Measurements from ENCODE around the gene ZNF786.
"Not testable (repeated sequence)": the region's sequence is repeated elsewhere in the genome, so short reads cannot be mapped to it uniquely, and the experiment has no call there.

The ZNF786 gene

DNA sequence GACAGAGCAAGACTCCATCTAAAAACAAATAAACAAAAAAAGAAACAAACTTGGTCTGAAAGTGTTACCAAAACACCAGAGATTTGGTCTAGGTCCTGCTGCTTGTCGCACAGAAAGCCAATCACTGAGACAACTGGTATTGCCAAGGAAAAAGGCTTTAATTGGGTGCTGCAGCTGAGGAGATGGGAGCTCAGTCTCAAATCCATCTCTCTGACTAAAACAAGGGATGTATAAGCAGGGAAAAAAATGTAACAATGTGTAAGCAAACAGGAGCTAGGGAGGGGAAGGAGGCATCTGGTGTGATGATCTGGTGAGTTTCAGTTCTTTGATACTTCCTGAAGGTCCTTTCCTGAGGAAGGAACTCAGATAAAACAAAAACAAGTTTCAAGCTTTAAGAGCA is 53.8 kb downstream of the ZNF786 start:
- DNase-seq (ENCODE audit: low spot score in 2 of 2) = no peak
- in situ Hi-C loops (cut with MboI; ENCODE audit: low sequenced_read_pairs) = no loop called here
- no peaks in the 10 kb centered on the region for H3K36me3 ChIP-seq (replicated peaks)

GRCh38 chr7:149031353-149031910 is 59.1 kb downstream of the ZNF786 start:
- DNase-seq (ENCODE audit: low spot score in 2 of 2) = no peak
- 0 out of 2 replicates have a peak, but pooled peaks cover 3% of the 10 kb centered on the region for H3K36me3 ChIP-seq (replicated peaks)
- H3K9me3 ChIP-seq = peaks cover 6% of the 10 kb centered on the region
- in situ Hi-C loops (cut with MboI; ENCODE audit: low sequenced_read_pairs) = no loop called here
- H3K27me3 ChIP-seq (ENCODE audit: low read depth) = no peaks in the 10 kb centered on the region
- H3K4me3 ChIP-seq = no peak overlapping the region
- H3K4me1 ChIP-seq = peaks cover 4% of the 10 kb centered on the region

More for the DNA sequence above, 53.8 kb downstream of the ZNF786 start:
- H3K4me3 ChIP-seq = no peak overlapping the region
- no peaks in the 10 kb centered on the region for H3K27me3 ChIP-seq (ENCODE audit: low read depth)
- H3K4me1 ChIP-seq = no peaks in the 10 kb centered on the region
- H3K9me3 ChIP-seq = peaks cover 12% of the 10 kb centered on the region

DNA sequence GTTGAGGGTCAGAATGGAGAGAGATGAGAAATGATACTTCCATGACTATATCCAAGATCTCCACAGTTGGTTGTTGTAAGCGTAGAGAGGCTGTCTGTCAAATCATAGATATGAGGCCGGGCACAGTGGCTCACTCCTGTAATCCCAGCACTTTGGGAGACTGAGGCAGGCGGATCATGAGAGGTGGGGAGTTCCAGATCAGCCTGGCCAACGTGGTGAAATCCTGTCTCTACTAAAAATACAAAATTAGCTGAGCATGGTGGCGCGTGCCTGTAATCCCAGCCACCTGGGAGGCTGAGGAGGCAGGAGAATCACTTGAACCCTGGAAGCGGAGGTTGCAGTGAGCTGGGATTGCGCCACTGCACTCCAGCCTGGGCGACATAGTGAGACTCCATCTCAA is 60.1 kb downstream of the ZNF786 start:
- H3K9me3 ChIP-seq; H3K4me1 ChIP-seq; H3K36me3 ChIP-seq (replicated peaks); H3K27me3 ChIP-seq (ENCODE audit: low read depth); in situ Hi-C loops (cut with MboI; ENCODE audit: low sequenced_read_pairs); DNase-seq (ENCODE audit: low spot score in 2 of 2); H3K4me3 ChIP-seq: not testable (repeated sequence)

GRCh38 chr7:149028346-149029109 is 62.0 kb downstream of the ZNF786 start, which contains the start of gene PDIA4:
Gene PDIA4 (minus strand): TSS chr7:149028505. CDS start chr7:149028408, 97 bp downstream.
- peaks cover 4% of the 10 kb centered on the region for H3K4me1 ChIP-seq
- in situ Hi-C loops (cut with MboI; ENCODE audit: low sequenced_read_pairs) = no loop called here
- peaks cover 11% of the 10 kb centered on the region for H3K36me3 ChIP-seq (replicated peaks)
- H3K27me3 ChIP-seq (ENCODE audit: low read depth) = no peaks in the 10 kb centered on the region
- H3K9me3 ChIP-seq = no peaks in the 10 kb centered on the region
- peak; percentile 98 to 100 for DNase-seq (ENCODE audit: low spot score in 2 of 2)
- H3K4me3 ChIP-seq = peak within 1 kb of the TSS; percentile 79

- H3K27me3 ChIP-seq (ENCODE audit: low read depth) = no peaks in the 10 kb centered on the region
- peak overlapping the region; percentile 79 for H3K4me3 ChIP-seq
- peak in 1 of 2 experiments; percentile 32 for DNase-seq (ENCODE audit: low spot score in 2 of 2)
- peaks cover 18% of the 10 kb centered on the region for H3K36me3 ChIP-seq (replicated peaks)
- H3K9me3 ChIP-seq = no peaks in the 10 kb centered on the region
- in situ Hi-C loops (cut with MboI; ENCODE audit: low sequenced_read_pairs) = no loop called here
- peaks cover 4% of the 10 kb centered on the region for H3K4me1 ChIP-seq
These were observed 62.7 kb downstream of the ZNF786 start for GRCh38 chr7:149027611-149028345.

DNA sequence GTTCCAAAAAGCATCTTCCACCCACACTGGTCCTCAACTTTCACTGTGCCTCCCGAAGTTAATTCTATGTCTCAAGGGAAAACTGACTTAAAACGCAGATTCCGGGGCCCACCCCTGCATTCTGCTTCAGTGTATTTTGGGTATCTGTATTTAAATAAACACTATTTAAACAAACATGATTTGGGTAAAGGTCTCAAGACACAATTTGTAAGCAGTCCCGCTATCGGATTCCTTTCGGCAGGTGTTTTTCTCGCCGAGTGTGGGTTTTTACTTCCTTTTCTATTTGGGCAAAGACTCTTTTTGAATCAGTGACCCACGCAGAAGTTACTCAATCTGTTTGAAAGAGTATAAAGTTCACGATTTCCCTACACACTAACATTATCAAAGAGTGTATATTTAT is 63.5 kb downstream of the ZNF786 start:
- H3K9me3 ChIP-seq = no peaks in the 10 kb centered on the region
- H3K27me3 ChIP-seq (ENCODE audit: low read depth) = no peaks in the 10 kb centered on the region
- peak overlapping the region; percentile 79 for H3K4me3 ChIP-seq
- H3K36me3 ChIP-seq (replicated peaks) = peaks cover 22% of the 10 kb centered on the region
- peaks cover 4% of the 10 kb centered on the region for H3K4me1 ChIP-seq
- in situ Hi-C loops (cut with MboI; ENCODE audit: low sequenced_read_pairs) = no loop called here
- DNase-seq (ENCODE audit: low spot score in 2 of 2) = no peak

- Histone ChIP-seq H3K4me3 (no peak overlapping the region), H3K36me3 (replicated peaks) (peaks cover 47% of the 10 kb centered on the region), H3K9me3 (no peaks in the 10 kb centered on the region), H3K4me1 (no peaks in the 10 kb centered on the region; the same call in 1 of the 2 replicates), H3K27me3 (ENCODE audit: low read depth) (no peaks in the 10 kb centered on the region)
- DNase-seq (ENCODE audit: low spot score in 2 of 2) = no peak
- in situ Hi-C loops (cut with MboI; ENCODE audit: low sequenced_read_pairs) = no loop called here
These were observed 66.9 kb downstream of the ZNF786 start for GRCh38 chr7:149023662-149024061.

DNA sequence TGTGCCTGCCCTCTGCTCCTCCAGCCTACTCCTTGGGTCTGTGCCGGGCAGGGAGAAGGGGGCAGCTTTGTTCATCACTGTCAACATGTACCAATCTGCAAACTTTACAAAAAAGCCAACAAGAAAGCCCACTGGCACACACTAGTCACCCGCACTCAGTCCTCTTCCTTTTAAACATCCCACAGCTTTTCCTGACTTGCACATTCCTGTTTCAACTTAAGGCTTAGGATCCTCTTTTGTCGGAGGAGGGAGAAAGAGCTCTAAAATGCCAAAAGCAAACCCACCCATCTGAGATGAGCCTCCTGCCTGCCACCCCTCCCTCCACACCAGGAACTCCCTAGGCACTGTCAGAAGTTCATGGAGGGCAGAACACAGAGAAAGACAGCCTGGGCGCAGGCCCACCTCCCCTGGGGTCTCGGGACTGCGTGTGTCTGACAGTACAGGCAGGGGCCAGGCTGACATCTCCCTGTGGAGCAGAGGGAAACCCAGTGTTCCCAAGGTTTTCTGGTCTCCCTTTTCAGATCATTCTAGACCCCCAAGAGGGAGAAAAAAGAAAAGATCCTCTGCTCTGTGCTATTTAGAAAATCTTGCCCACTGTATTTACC is 67.7 kb downstream of the ZNF786 start:
- H3K4me3 ChIP-seq = no peak overlapping the region
- peaks cover 50% of the 10 kb centered on the region for H3K36me3 ChIP-seq (replicated peaks)
- DNase-seq (ENCODE audit: low spot score in 2 of 2) = no peak
- in situ Hi-C loops (cut with MboI; ENCODE audit: low sequenced_read_pairs) = no loop called here
- H3K4me1 ChIP-seq = no peaks in the 10 kb centered on the region; the same call in 1 of the 2 replicates
- H3K27me3 ChIP-seq (ENCODE audit: low read depth) = no peaks in the 10 kb centered on the region
- H3K9me3 ChIP-seq = no peaks in the 10 kb centered on the region

DNA sequence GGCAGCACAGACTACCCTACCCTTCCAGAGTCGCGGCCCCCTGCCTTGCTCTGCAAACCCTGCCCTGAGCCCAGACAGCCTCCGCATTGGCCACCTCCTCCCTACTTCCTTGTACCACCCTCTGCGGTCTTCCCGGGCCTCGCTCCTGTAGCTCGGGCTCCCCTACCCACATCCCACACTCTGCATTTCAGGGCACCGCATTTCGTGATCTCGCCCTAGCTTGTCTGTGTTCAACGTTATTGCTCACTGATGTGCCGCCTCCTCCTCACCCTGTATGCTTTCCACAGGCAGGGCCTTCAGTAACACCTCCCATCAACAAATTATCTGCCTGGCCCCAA is 68.8 kb downstream of the ZNF786 start:
- no peaks in the 10 kb centered on the region for H3K9me3 ChIP-seq
- peaks cover 60% of the 10 kb centered on the region for H3K36me3 ChIP-seq (replicated peaks)
- DNase-seq (ENCODE audit: low spot score in 2 of 2) = no peak
- no peak overlapping the region for H3K4me3 ChIP-seq
- in situ Hi-C loops (cut with MboI; ENCODE audit: low sequenced_read_pairs) = no loop called here
- no peaks in the 10 kb centered on the region; the same call in 1 of the 2 replicates for H3K4me1 ChIP-seq
- no peaks in the 10 kb centered on the region for H3K27me3 ChIP-seq (ENCODE audit: low read depth)

- in situ Hi-C loops (cut with MboI; ENCODE audit: low sequenced_read_pairs) = no loop called here
- DNase-seq (ENCODE audit: low spot score in 2 of 2) = no peak
- Histone ChIP-seq H3K4me1 (no peaks in the 10 kb centered on the region), H3K36me3 (replicated peaks) (peaks cover 71% of the 10 kb centered on the region), H3K9me3 (no peaks in the 10 kb centered on the region), H3K4me3 (no peak overlapping the region), H3K27me3 (ENCODE audit: low read depth) (no peaks in the 10 kb centered on the region)
These were observed 70.0 kb downstream of the ZNF786 start for GRCh38 chr7:149020483-149020882.

Measured in HAP-1 (cell line).